Measurements from ENCODE around the gene NCKAP5. TPM values are rescaled to one million over a fixed set of nuclear protein-coding genes. Genes with fewer than 3 reads are reported as not detected.

Gene NCKAP5
- total and polyA plus RNA-seq, 4 donors = 0.57 to 2.8 (median 2.4) TPM

DNA sequence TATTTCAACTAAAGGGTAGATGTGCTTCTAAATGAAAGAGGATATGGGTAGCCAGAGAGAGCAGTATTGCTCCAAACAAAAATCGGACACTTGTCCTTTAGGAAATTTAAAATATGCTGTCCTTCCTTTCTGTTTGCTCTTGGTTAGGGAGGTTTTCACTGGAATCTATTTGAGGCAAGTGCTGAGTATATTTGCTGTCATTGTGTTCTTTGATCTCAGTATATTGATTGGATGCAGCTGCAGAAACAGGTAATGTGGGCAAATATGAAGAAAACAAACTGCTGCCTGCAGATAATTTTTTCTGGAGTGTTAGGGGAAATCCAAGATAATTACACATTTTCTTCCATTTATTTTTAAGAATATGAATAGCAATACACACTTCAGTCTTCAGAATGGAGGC is 410.2 kb downstream of the NCKAP5 start (continued):
- TF ChIP-seq, protein P1, sequence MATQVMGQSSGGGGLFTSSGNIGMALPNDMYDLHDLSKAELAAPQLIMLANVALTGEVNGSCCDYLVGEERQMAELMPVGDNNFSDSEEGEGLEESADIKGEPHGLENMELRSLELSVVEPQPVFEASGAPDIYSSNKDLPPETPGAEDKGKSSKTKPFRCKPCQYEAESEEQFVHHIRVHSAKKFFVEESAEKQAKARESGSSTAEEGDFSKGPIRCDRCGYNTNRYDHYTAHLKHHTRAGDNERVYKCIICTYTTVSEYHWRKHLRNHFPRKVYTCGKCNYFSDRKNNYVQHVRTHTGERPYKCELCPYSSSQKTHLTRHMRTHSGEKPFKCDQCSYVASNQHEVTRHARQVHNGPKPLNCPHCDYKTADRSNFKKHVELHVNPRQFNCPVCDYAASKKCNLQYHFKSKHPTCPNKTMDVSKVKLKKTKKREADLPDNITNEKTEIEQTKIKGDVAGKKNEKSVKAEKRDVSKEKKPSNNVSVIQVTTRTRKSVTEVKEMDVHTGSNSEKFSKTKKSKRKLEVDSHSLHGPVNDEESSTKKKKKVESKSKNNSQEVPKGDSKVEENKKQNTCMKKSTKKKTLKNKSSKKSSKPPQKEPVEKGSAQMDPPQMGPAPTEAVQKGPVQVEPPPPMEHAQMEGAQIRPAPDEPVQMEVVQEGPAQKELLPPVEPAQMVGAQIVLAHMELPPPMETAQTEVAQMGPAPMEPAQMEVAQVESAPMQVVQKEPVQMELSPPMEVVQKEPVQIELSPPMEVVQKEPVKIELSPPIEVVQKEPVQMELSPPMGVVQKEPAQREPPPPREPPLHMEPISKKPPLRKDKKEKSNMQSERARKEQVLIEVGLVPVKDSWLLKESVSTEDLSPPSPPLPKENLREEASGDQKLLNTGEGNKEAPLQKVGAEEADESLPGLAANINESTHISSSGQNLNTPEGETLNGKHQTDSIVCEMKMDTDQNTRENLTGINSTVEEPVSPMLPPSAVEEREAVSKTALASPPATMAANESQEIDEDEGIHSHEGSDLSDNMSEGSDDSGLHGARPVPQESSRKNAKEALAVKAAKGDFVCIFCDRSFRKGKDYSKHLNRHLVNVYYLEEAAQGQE (IDR thresholded peaks at IDR 0.05) = peak; percentile 45
- peak; percentile 29 for TF ChIP-seq ATF3 (IDR thresholded peaks at IDR 0.05)

- DNase-seq (ENCODE audit: low spot score) = no peak
Measured at GRCh38 chr2:133157141-133157540, 411.1 kb downstream of the NCKAP5 start.

DNA sequence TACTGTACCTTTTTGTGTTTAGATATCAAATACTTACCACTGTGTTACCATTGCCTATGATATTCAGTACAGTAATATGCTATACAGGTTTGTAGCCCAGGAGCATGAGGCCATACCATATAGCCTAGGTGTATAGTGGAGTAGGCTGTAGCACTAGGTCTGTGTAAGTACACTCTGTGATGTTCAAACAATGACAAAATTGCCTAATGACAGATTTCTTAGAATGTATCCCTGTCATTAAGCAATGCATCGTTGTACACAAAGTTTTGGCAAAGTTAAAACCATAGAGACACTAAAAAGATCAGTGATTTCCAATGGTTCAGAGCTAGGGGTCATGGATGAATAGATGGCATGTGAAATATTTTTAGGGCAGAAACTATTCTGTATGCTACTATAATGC is 415.5 kb downstream of the NCKAP5 start:
- H3K36me3 ChIP-seq (ENCODE audit: control insufficient read depth in 4 of 4, insufficient read depth in 3 of 4, low read depth in 1 of 4, low read length in 3 of 4) = no peaks in the 10 kb centered on the region
- no peak for DNase-seq (ENCODE audit: low spot score)
- peaks cover 0 to 11% (median 10%) of the 10 kb centered on the region in 4 donors for H3K4me1 ChIP-seq (ENCODE audit: control insufficient read depth in 4 of 4, insufficient read depth in 4 of 4, low read length in 3 of 4)
- H3K27ac ChIP-seq (ENCODE audit: low read depth in 1 of 2, low read length in 2 of 2) = no peak overlapping the region
- no peak overlapping the region for H3K9ac ChIP-seq (ENCODE audit: low read depth in 1 of 2, low read length in 2 of 2)
- no peaks in the 10 kb centered on the region for H3K9me3 ChIP-seq (ENCODE audit: control insufficient read depth in 4 of 4, low read length in 3 of 4)
- 39% methylated on average over 1 of the region's 1 CpG for WGBS
- no peak overlapping the region for H3K4me3 ChIP-seq (ENCODE audit: low read depth in 1 of 3, low read length in 3 of 3)
- no peaks in the 10 kb centered on the region for H3K27me3 ChIP-seq (ENCODE audit: control insufficient read depth in 4 of 4, insufficient read depth in 4 of 4, low read length in 3 of 4)
- TF ChIP-seq FOXA1 (IDR thresholded peaks at IDR 0.05) (no peak), HNF4A (conservative IDR thresholded peaks at IDR 0.05) (peak; percentile 37 to 53), NR2F2 (IDR thresholded peaks at IDR 0.05) (no peak), CTCF (IDR thresholded peaks at IDR 0.05; ENCODE audit: low read depth, low read length, missing input control) (no peak), SP1 (IDR thresholded peaks at IDR 0.05) (peak; percentile 20), ATF3 (IDR thresholded peaks at IDR 0.05) (no peak), EGR1 (IDR thresholded peaks at IDR 0.05; ENCODE audit: low read depth in 2 of 2) (no peak), RXRA (IDR thresholded peaks at IDR 0.05) (peak; percentile 30 to 47), RAD21 (IDR thresholded peaks at IDR 0.05) (peak in 1 of 2 donors; percentile 35), FOXA2 (IDR thresholded peaks at IDR 0.05) (peak; percentile 43)

More at GRCh38 chr2:133157141-133157540, 411.1 kb downstream of the NCKAP5 start:
- H3K4me3 ChIP-seq (ENCODE audit: low read depth in 1 of 3, low read length in 3 of 3) = no peak overlapping the region
- H3K36me3 ChIP-seq (ENCODE audit: control insufficient read depth in 4 of 4, insufficient read depth in 3 of 4, low read depth in 1 of 4, low read length in 3 of 4) = no peaks in the 10 kb centered on the region
- H3K4me1 ChIP-seq (ENCODE audit: control insufficient read depth in 4 of 4, insufficient read depth in 4 of 4, low read length in 3 of 4) = peaks cover 0 to 25% (median 21%) of the 10 kb centered on the region in 4 donors
- 92% methylated on average over 3 of the region's 3 CpGs for WGBS
- H3K9ac ChIP-seq (ENCODE audit: low read depth in 1 of 2, low read length in 2 of 2) = no peak overlapping the region
- H3K27me3 ChIP-seq (ENCODE audit: control insufficient read depth in 4 of 4, insufficient read depth in 4 of 4, low read length in 3 of 4) = no peaks in the 10 kb centered on the region
- H3K9me3 ChIP-seq (ENCODE audit: control insufficient read depth in 4 of 4, low read length in 3 of 4) = no peaks in the 10 kb centered on the region
- TF ChIP-seq, protein P1 (IDR thresholded peaks at IDR 0.05) = no peak
- TF ChIP-seq TAF1 (conservative IDR thresholded peaks at IDR 0.05) = no peak
- no peak overlapping the region for H3K27ac ChIP-seq (ENCODE audit: low read depth in 1 of 2, low read length in 2 of 2)
